Prostate gland (tissue), 2 donors: ENCODE results near the gene JKAMP. TPM values are rescaled to one million over a fixed set of nuclear protein-coding genes. Genes with fewer than 3 reads are reported as not detected.

ENCODE experiments used
- DNase-seq: peaks from one replicate; pipeline ENCODE4 v3.0.0-alpha.2; 2019; ENCODE audit warnings: low spot score
- H3K27ac ChIP-seq, 2 donors: fragments of 200-600 bp; sonication (generic); 2 replicates each; pipeline ENCODE4 v1.5.1; 2017 to 2019
- H3K27me3 ChIP-seq: fragments of 200-600 bp; sonication (generic); replicated peaks from 2 replicates; pipeline ENCODE4 v1.5.1; 2019; ENCODE audit not compliant: insufficient read depth
- H3K36me3 ChIP-seq, 2 donors: fragments of 200-600 bp; sonication (generic); 1 replicate in 1 of 2; 2 replicates in 1 of 2; pipeline versions ENCODE4 v1.5.1 to v1.8.1; 2017 to 2019
- H3K4me1 ChIP-seq: fragments of 200-600 bp; sonication (generic); replicated peaks from 2 replicates; pipeline ENCODE4 v1.5.1; 2019
- H3K4me3 ChIP-seq, 2 donors: fragments of 200-600 bp; sonication (generic); 2 replicates each; pipeline ENCODE4 v1.5.1; 2017 to 2019
- H3K9me3 ChIP-seq: fragments of 200-600 bp; sonication (generic); 2 replicates; pipeline ENCODE4 v1.5.1; 2017
- CTCF ChIP-seq, 4 experiments: fragments of 200-600 bp in 2 of 4; fragments of 450-650 bp in 2 of 4; sonication (generic) in 2 of 4; IDR thresholded peaks; 1 replicate in 3 of 4; 2 replicates in 1 of 4; pipeline ENCODE4 v1.5.1; 2016 to 2019; ENCODE audit warnings: antibody characterized with exemption in 4 of 4, mild to moderate bottlenecking in 2 of 4, moderate library complexity in 2 of 4
- POLR2A ChIP-seq: fragments of 450-650 bp; IDR thresholded peaks from one replicate; pipeline ENCODE4 v1.6.1; 2016; ENCODE audit warnings: antibody characterized with exemption, mild to moderate bottlenecking
- POLR2AphosphoS5 ChIP-seq: sonication (generic); formaldehyde crosslinking; IDR thresholded peaks from one replicate; pipeline ENCODE4 v1.6.1; 2017; ENCODE audit warnings: antibody characterized with exemption
- WGBS: methylation state at CpG from one replicate; pipeline ENCODE4 v1.1.5; 2018; 5-methylcytosine and 5-hydroxymethylcytosine counted together
- intact Hi-C: fragments of 100-400 bp; cut with DNase I; formaldehyde crosslinking; loops from one replicate; pipeline ENCODE4 v1.14.2; 2022
- total RNA-seq, 2 donors: library from RNA; depleted of rRNA; stranded (reverse); fragments of >200 nt; gene quantifications; one replicate each; pipeline ENCODE4 v1.1.0, GENCODE V29; 2016

The JKAMP gene
- total RNA-seq, 2 donors from 2014 or later: 73.9 to 86.0 TPM

- no peak overlapping the region for H3K4me3 ChIP-seq
Observed at GRCh38 chr14:59480166-59480565, 4.2 kb upstream of the JKAMP start.

DNA sequence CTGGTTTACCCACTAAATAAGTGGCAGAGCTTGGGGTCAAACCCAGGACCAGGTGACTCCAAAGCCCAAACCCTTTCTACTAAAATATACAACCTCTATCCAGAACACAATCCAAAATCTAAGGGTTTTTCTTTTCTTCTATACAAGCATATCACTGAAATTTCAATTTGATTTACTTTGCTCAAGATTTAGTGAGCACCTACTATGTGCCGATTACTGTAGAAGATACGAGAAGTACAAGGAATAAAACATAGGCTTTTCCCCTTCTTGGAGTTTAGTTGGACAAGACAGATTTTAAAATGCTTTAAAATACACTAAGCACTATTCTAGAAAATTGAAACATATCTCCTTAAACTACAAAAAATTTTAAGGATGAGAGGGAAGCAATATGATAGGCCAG, 2.9 kb upstream of the JKAMP start:
- Histone ChIP-seq H3K27ac (no peak overlapping the region), H3K36me3 (no peaks in the 10 kb centered on the region), H3K27me3 (no peaks in the 10 kb centered on the region), H3K4me1 (no peaks in the 10 kb centered on the region), H3K4me3 (no peak overlapping the region), H3K9me3 (no peaks in the 10 kb centered on the region)
- intact Hi-C loops: no loop called here
- no peak for DNase-seq
- 93% methylated on average over 2 of the region's 2 CpGs for WGBS
- TF ChIP-seq POLR2A (no peak), CTCF (IDR thresholded peaks at IDR 0.05) (no peak), POLR2AphosphoS5 (no peak)

More at GRCh38 chr14:59480166-59480565, 4.2 kb upstream of the JKAMP start:
- TF ChIP-seq POLR2AphosphoS5 (no peak), CTCF (IDR thresholded peaks at IDR 0.05) (no peak), POLR2A (no peak)
- Histone ChIP-seq H3K27ac (no peak overlapping the region), H3K9me3 (no peaks in the 10 kb centered on the region), H3K36me3 (peaks cover 0 to 3% of the 10 kb centered on the region in 2 donors), H3K27me3 (no peaks in the 10 kb centered on the region), H3K4me1 (no peaks in the 10 kb centered on the region)
- DNase-seq: no peak
- 35% methylated on average over 1 of the region's 1 CpG for WGBS
- intact Hi-C loops: no loop called here

- TF ChIP-seq POLR2A (no peak), POLR2AphosphoS5 (no peak)
- Histone ChIP-seq H3K36me3 (no peaks in the 10 kb centered on the region), H3K4me3 (peak overlapping the region in 1 of 2 donors; percentile 81), H3K27ac (peak overlapping the region in 1 of 2 donors; percentile 92), H3K27me3 (no peaks in the 10 kb centered on the region), H3K4me1 (no peaks in the 10 kb centered on the region), H3K9me3 (no peaks in the 10 kb centered on the region)
- 39% methylated on average over 2 of the region's 2 CpGs for WGBS
- intact Hi-C loops: no loop called here
- DNase-seq: no peak
Observed at GRCh38 chr14:59481871-59482540, 2.3 kb upstream of the JKAMP start.

- no peaks in the 10 kb centered on the region for H3K9me3 ChIP-seq
- no peaks in the 10 kb centered on the region for H3K27me3 ChIP-seq
- H3K36me3 ChIP-seq: no peaks in the 10 kb centered on the region
- H3K27ac ChIP-seq: peak overlapping the region; percentile 92 to 95
- WGBS: 42% methylated on average over 6 of the region's 6 CpGs
- peak overlapping the region; percentile 81 to 89 for H3K4me3 ChIP-seq
- intact Hi-C loops: no loop called here
- DNase-seq: peak; percentile 12
- TF ChIP-seq POLR2AphosphoS5 (no peak), POLR2A (no peak), CTCF (IDR thresholded peaks at IDR 0.05) (no peak)
- H3K4me1 ChIP-seq: no peaks in the 10 kb centered on the region
Observed at GRCh38 chr14:59482541-59483331, 1.6 kb upstream of the JKAMP start.

GRCh38 chr14:59483363-59483762, 954 bp upstream of the JKAMP start:
- H3K4me3 ChIP-seq: peak overlapping the region; percentile 81 to 89
- no peaks in the 10 kb centered on the region for H3K4me1 ChIP-seq
- H3K36me3 ChIP-seq: no peaks in the 10 kb centered on the region
- TF ChIP-seq POLR2AphosphoS5: no peak
- no peak for TF ChIP-seq CTCF (IDR thresholded peaks at IDR 0.05)
- no peak for TF ChIP-seq POLR2A
- H3K27me3 ChIP-seq: no peaks in the 10 kb centered on the region
- peak overlapping the region; percentile 92 to 95 for H3K27ac ChIP-seq
- no peak for DNase-seq
- WGBS: 2% methylated on average over 16 of the region's 16 CpGs
- no peaks in the 10 kb centered on the region for H3K9me3 ChIP-seq
- intact Hi-C loops: no loop called here
